IMR-90 (cell line): ENCODE data around the gene ABCA12. TPM values are rescaled to one million over a fixed set of nuclear protein-coding genes. Genes with fewer than 3 reads are reported as not detected.

Source experiments
- ATAC-seq: fragments of 200-7000 bp; cut with Tn5 transposase; 2 replicates; pipeline ENCODE4 v1.9.1; 2020; ENCODE audit warnings: low read depth, mild to moderate bottlenecking, moderate library complexity
- BruUV-seq: library from RNA; stranded (reverse); fragments of 400-500 nt; replicated peaks from 2 replicates; lab custom pipeline; 2021; lab: Mats Ljungman, UMichigan
- CTCF ChIA-PET: fragments of 300-600 bp; formaldehyde crosslinking; extraction: SDS; loops from one replicate; lab custom pipeline; 2021; ENCODE audit warnings: antibody characterized with exemption; lab: Yijun Ruan, JAX
- POLR2A ChIA-PET: fragments of 300-600 bp; sonication (Branson Sonifier 250); formaldehyde crosslinking; loops from one replicate; lab custom pipeline; 2022; ENCODE audit warnings: antibody characterized with exemption; ENCODE audit not compliant: unreplicated experiment; lab: Charles Lee
- DNase-seq: peaks from one replicate; pipeline ENCODE4 v3.0.0; 2013
- H2AFZ ChIP-seq: replicated peaks from 2 replicates; pipeline ENCODE3; 2013; ENCODE audit warnings: low read length, mild to moderate bottlenecking; ENCODE audit not compliant: poor library complexity
- H2AK5ac ChIP-seq: 2 replicates; pipeline ENCODE4 v1.6.1; 2013; ENCODE audit warnings: low read depth, low read length, inconsistent platforms
- H2AK9ac ChIP-seq: replicated peaks from 2 replicates; pipeline ENCODE3; 2013; ENCODE audit warnings: mild to moderate bottlenecking, low read depth, low read length, moderate library complexity; ENCODE audit not compliant: poor library complexity
- H2BK120ac ChIP-seq: 2 replicates; pipeline ENCODE4 v1.6.1; 2013; ENCODE audit warnings: low read depth, low read length, inconsistent platforms
- H2BK15ac ChIP-seq: 3 replicates; pipeline ENCODE4 v1.6.1; 2013; ENCODE audit warnings: low read depth, low read length, inconsistent platforms
- H2BK20ac ChIP-seq: 2 replicates; pipeline ENCODE4 v1.6.1; 2013; ENCODE audit warnings: low read depth, mild to moderate bottlenecking, inconsistent platforms, low read length, moderate library complexity
- H2BK5ac ChIP-seq: 2 replicates; pipeline ENCODE4 v1.6.1; 2013; ENCODE audit warnings: mild to moderate bottlenecking, low read depth, low read length, inconsistent platforms; ENCODE audit not compliant: poor library complexity, severe bottlenecking
- H3K14ac ChIP-seq: replicated peaks from 2 replicates; pipeline ENCODE4 v1.6.1; 2013; ENCODE audit warnings: low read depth, low read length, inconsistent platforms
- H3K18ac ChIP-seq: 2 replicates; pipeline ENCODE4 v1.6.1; 2013; ENCODE audit warnings: low read depth, low read length, control low read depth
- H3K23ac ChIP-seq: 2 replicates; pipeline ENCODE4 v1.6.1; 2013; ENCODE audit warnings: low read depth, low read length, inconsistent platforms
- H3K27ac ChIP-seq: 2 replicates; pipeline ENCODE4 v1.5.1; 2013; ENCODE audit warnings: mild to moderate bottlenecking, control low read depth, low read length; ENCODE audit not compliant: insufficient read depth
- H3K27me3 ChIP-seq: 2 replicates; pipeline ENCODE4 v1.6.1; 2013; ENCODE audit warnings: low read length; ENCODE audit not compliant: control insufficient read depth, insufficient read depth
- H3K36me3 ChIP-seq: 2 replicates; pipeline ENCODE4 v1.6.1; 2013; ENCODE audit warnings: low read length, mixed read lengths; ENCODE audit not compliant: control insufficient read depth, insufficient read depth
- H3K4ac ChIP-seq: 2 replicates; pipeline ENCODE4 v1.6.1; 2013; ENCODE audit warnings: low read depth, low read length, inconsistent platforms
- H3K4me1 ChIP-seq: 2 replicates; pipeline ENCODE4 v1.6.1; 2013; ENCODE audit warnings: low read length, mixed read lengths; ENCODE audit not compliant: control insufficient read depth, insufficient read depth
- H3K4me2 ChIP-seq: 2 replicates; pipeline ENCODE4 v1.6.1; 2013; ENCODE audit warnings: low read depth, mild to moderate bottlenecking, control low read depth, low read length, moderate library complexity
- H3K4me3 ChIP-seq: 2 replicates; pipeline ENCODE4 v1.5.1; 2013; ENCODE audit warnings: low read depth, mild to moderate bottlenecking, control low read depth, low read length, moderate library complexity; ENCODE audit not compliant: insufficient read depth
- H3K56ac ChIP-seq: 2 replicates; pipeline ENCODE4 v1.6.1; 2013; ENCODE audit warnings: low read length, inconsistent platforms; ENCODE audit not compliant: insufficient read depth; ENCODE audit errors: extremely low read depth
- H3K79me1 ChIP-seq, 2 experiments: 2 replicates each; pipeline ENCODE4 v1.6.1; 2013; ENCODE audit warnings: low read length in 2 of 2, inconsistent platforms in 1 of 2, low read depth in 1 of 2
- H3K9ac ChIP-seq: 2 replicates; pipeline ENCODE4 v1.6.1; 2013; ENCODE audit warnings: low read depth, low read length, control low read depth
- H3K9me1 ChIP-seq: 2 replicates; pipeline ENCODE4 v1.6.1; 2013; ENCODE audit warnings: low read length, inconsistent platforms; ENCODE audit not compliant: insufficient read depth
- H3K9me3 ChIP-seq: 2 replicates; pipeline ENCODE4 v1.6.1; 2013; ENCODE audit warnings: low read length; ENCODE audit not compliant: control insufficient read depth, insufficient read depth
- H4K20me1 ChIP-seq: 2 replicates; pipeline ENCODE4 v1.6.1; 2013; ENCODE audit warnings: low read length, inconsistent platforms; ENCODE audit not compliant: insufficient read depth
- H4K5ac ChIP-seq: 2 replicates; pipeline ENCODE4 v1.6.1; 2013; ENCODE audit warnings: mild to moderate bottlenecking, low read depth, low read length, control low read depth
- H4K8ac ChIP-seq, 2 experiments: 2 replicates each; pipeline ENCODE4 v1.6.1; 2013; ENCODE audit warnings: low read depth in 2 of 2, low read length in 2 of 2, control low read depth in 1 of 2, inconsistent platforms in 1 of 2
- H4K91ac ChIP-seq: 2 replicates; pipeline ENCODE4 v1.6.1; 2013; ENCODE audit warnings: low read depth, low read length, inconsistent platforms; ENCODE audit not compliant: insufficient read depth
- CEBPB ChIP-seq: IDR thresholded peaks from 2 replicates; pipeline ENCODE4 v1.6.1; 2012; ENCODE audit warnings: low read depth, low read length, improper control_type of control experiment
- CHD1 ChIP-seq: IDR thresholded peaks from 2 replicates; pipeline ENCODE4 v1.6.1; 2012; ENCODE audit warnings: low read depth, low read length, improper control_type of control experiment
- FOS ChIP-seq: fragments of 150-350 bp; IDR thresholded peaks from 2 replicates; pipeline ENCODE4 v1.6.1; 2016; ENCODE audit warnings: low read depth, low read length
- MAFK ChIP-seq: IDR thresholded peaks from 2 replicates; pipeline ENCODE4 v1.6.1; 2012; ENCODE audit warnings: low read depth, low read length, improper control_type of control experiment
- MXI1 ChIP-seq: IDR thresholded peaks from 2 replicates; pipeline ENCODE4 v1.6.1; 2012; ENCODE audit warnings: low read depth, mild to moderate bottlenecking, low read length, moderate library complexity, borderline replicate concordance
- NFE2L2 ChIP-seq: fragments of 150-350 bp; IDR thresholded peaks from 2 replicates; pipeline ENCODE4 v1.6.1; 2016; ENCODE audit warnings: low read depth, mild to moderate bottlenecking, low read length
- POLR2A ChIP-seq: IDR thresholded peaks from 2 replicates; pipeline ENCODE4 v1.6.1; 2012; ENCODE audit warnings: mild to moderate bottlenecking, low read depth, low read length
- RAD21 ChIP-seq: IDR thresholded peaks from 2 replicates; pipeline ENCODE4 v1.6.1; 2012; ENCODE audit warnings: low read length, improper control_type of control experiment
- RCOR1 ChIP-seq: IDR thresholded peaks from 2 replicates; pipeline ENCODE4 v1.6.1; 2012; ENCODE audit warnings: mild to moderate bottlenecking, low read length, improper control_type of control experiment; ENCODE audit not compliant: insufficient replicate concordance
- RFX5 ChIP-seq: IDR thresholded peaks from 2 replicates; pipeline ENCODE4 v1.8.0; 2012; ENCODE audit warnings: low read depth, mild to moderate bottlenecking, low read length, moderate library complexity
- SMC3 ChIP-seq: fragments of 150-350 bp; IDR thresholded peaks from 2 replicates; pipeline ENCODE4 v1.6.1; 2016; ENCODE audit warnings: low read depth, mild to moderate bottlenecking, antibody characterized with exemption, low read length, moderate library complexity
- WGBS, 2 experiments: methylation state at CpG; one replicate each; pipeline versions ENCODE4 v1.1.5 to v1.1.7; 2013; ENCODE audit warnings: missing lambda C conversion rate in 2 of 2; ENCODE audit not compliant: insufficient read length in 1 of 2; ENCODE audit errors: extremely low coverage in 2 of 2; 5-methylcytosine and 5-hydroxymethylcytosine counted together
- dilution Hi-C: fragments of 300-500 bp; cut with HindIII; formaldehyde crosslinking; loops from one replicate; pipeline ENCODE4 v1.14.3; 2018; ENCODE audit warnings: low sequenced_read_pairs; ENCODE audit not compliant: unreplicated experiment
- in situ Hi-C: fragments of 300-500 bp; cut with MboI; formaldehyde crosslinking; loops from 3 replicates; pipeline ENCODE4 v1.14.3; 2019; ENCODE audit warnings: low sequenced_read_pairs, inconsistent platforms, mixed read lengths
- intact Hi-C: fragments of 100-400 bp; cut with micrococcal nuclease; formaldehyde crosslinking; loops from 2 replicates; pipeline ENCODE4 v1.10.0; 2022
- polyA plus RNA-seq, 3 experiments: library from polyadenylated mRNA; depleted of rRNA; stranded (reverse); fragments of >200 nt; gene quantifications; 2 replicates each; pipeline ENCODE4 v1.2.3, GENCODE V29; 2012; ENCODE audit warnings: low replicate concordance in 1 of 3
- total RNA-seq: library from RNA; depleted of rRNA; stranded (reverse); fragments of >200 nt; gene quantifications from 2 replicates; pipeline ENCODE4 v1.2.3, GENCODE V29; 2012
- TF ChIP-seq, protein P1 (sequence below): fragments of 150-350 bp; IDR thresholded peaks from 2 replicates; pipeline ENCODE4 v1.6.1; 2016; ENCODE audit warnings: low read depth, mild to moderate bottlenecking, low read length, moderate library complexity, borderline replicate concordance
- TF ChIP-seq, protein P2 (sequence below): conservative IDR thresholded peaks from 2 replicates; pipeline ENCODE4 v1.5.1; 2012; ENCODE audit warnings: mild to moderate bottlenecking, low read depth, low read length, improper control_type of control experiment
- TF ChIP-seq, protein P3 (sequence below): fragments of 150-350 bp; IDR thresholded peaks from 2 replicates; pipeline ENCODE4 v1.6.1; 2017; ENCODE audit warnings: mild to moderate bottlenecking, antibody characterized with exemption, low read length, low read depth

Gene ABCA12
- total and polyA plus RNA-seq, 2 of the 4 experiments (the other 2 are of a cell fraction) = under 0.01 TPM; not detected in 1

DNA sequence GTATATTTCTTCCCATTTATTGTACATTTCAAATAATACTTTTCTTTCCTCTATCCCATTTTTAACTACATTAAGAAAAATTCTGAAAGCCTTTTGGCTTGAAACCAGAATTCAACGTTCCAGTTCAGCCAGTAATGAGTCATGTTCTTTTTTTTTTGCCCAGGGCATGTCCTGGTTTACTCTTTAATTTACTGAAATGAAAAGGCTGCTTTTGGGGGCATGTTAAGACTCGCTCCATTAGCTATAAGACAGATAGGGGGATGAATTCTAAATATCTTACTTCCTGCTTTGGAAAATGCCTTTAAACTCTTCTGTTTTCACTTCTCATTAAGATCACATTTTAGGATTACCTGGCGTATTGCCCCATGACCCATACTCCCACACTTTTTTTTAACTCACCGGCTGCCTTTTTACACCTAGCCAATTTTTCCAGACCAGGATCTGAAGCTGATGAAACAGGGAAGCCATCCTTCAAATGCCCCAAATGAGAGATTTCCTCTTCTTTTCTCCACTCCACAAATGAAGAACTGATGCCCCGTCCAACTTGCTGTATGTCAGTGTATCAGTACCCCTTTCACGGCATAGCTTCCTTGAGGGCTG lies 585 bp downstream of the ABCA12 start (continued):
- TF ChIP-seq RCOR1 = no peak
- no peak for TF ChIP-seq RAD21

DNA sequence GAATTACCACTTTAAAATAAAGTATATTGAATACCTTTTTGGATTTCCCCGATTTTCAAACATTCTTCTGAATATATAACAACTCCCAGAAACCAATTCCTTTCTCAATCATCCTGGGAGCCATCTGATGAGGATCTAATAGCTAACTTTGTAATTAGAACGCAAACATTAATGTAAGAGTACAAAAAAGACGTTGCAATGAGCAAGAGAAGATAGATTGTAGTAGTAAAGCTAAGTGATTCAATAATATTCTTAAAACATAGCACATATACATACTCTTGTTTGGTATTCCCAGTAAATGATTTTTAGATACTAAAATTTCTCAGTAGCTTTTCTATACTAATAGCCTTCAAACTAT lies 1.1 kb downstream of the ABCA12 start:
- intact Hi-C loops = no loop called here
- no peak overlapping the region for H3K9ac ChIP-seq
- H3K56ac ChIP-seq = no peak overlapping the region
- no TSS peak for BruUV-seq
- in situ Hi-C loops = no loop called here
- H3K79me1 ChIP-seq = no peaks in the 10 kb centered on the region
- no peak overlapping the region for H4K8ac ChIP-seq
- H3K23ac ChIP-seq = no peak overlapping the region
- CTCF ChIA-PET = interaction anchor here (0.7 kb wide), 1 partner anchor 187 kb away, joined by 3 read pairs; no protein-coding TSS in a partner anchor
- no peak overlapping the region for H2BK120ac ChIP-seq
- no peak overlapping the region for H3K4me2 ChIP-seq
- POLR2A ChIA-PET = interaction anchor here (0.5 kb wide), 1 partner anchor 141 kb away, joined by 4 read pairs; no protein-coding TSS in a partner anchor
- dilution Hi-C loops = no loop called here
- H3K14ac ChIP-seq = no peak overlapping the region
- peaks cover 3% of the 10 kb centered on the region; the same call in 1 of the 2 replicates for H3K4me1 ChIP-seq
- no peak overlapping the region for H3K4me3 ChIP-seq
- H4K20me1 ChIP-seq = no peaks in the 10 kb centered on the region
- H3K9me1 ChIP-seq = no peaks in the 10 kb centered on the region
- H2AK5ac ChIP-seq = no peak overlapping the region
- no peak overlapping the region for H4K91ac ChIP-seq
- no peak overlapping the region for H3K27ac ChIP-seq
- H2BK20ac ChIP-seq = no peak overlapping the region
- no peaks in the 10 kb centered on the region for H3K36me3 ChIP-seq
- H2AK9ac ChIP-seq = no peak overlapping the region
- H3K9me3 ChIP-seq = no peaks in the 10 kb centered on the region
- ATAC-seq (peak; percentile 14; the same call in 1 of the 2 replicates), DNase-seq (no peak)
- WGBS, 2 experiments = no CpG with 5 or more reads among the region's 3 CpGs
- no peak overlapping the region for H2BK15ac ChIP-seq
- no peak overlapping the region for H4K5ac ChIP-seq
- H3K18ac ChIP-seq = no peak overlapping the region
- H2AFZ ChIP-seq = no peak overlapping the region
- no peaks in the 10 kb centered on the region; the same call in 1 of the 2 replicates for H3K27me3 ChIP-seq
- no peak overlapping the region for H3K4ac ChIP-seq
- H2BK5ac ChIP-seq = no peak overlapping the region
- no peak for TF ChIP-seq CHD1
- TF ChIP-seq, protein P1, sequence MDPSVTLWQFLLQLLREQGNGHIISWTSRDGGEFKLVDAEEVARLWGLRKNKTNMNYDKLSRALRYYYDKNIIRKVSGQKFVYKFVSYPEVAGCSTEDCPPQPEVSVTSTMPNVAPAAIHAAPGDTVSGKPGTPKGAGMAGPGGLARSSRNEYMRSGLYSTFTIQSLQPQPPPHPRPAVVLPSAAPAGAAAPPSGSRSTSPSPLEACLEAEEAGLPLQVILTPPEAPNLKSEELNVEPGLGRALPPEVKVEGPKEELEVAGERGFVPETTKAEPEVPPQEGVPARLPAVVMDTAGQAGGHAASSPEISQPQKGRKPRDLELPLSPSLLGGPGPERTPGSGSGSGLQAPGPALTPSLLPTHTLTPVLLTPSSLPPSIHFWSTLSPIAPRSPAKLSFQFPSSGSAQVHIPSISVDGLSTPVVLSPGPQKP = no peak
- TF ChIP-seq, protein P2, sequence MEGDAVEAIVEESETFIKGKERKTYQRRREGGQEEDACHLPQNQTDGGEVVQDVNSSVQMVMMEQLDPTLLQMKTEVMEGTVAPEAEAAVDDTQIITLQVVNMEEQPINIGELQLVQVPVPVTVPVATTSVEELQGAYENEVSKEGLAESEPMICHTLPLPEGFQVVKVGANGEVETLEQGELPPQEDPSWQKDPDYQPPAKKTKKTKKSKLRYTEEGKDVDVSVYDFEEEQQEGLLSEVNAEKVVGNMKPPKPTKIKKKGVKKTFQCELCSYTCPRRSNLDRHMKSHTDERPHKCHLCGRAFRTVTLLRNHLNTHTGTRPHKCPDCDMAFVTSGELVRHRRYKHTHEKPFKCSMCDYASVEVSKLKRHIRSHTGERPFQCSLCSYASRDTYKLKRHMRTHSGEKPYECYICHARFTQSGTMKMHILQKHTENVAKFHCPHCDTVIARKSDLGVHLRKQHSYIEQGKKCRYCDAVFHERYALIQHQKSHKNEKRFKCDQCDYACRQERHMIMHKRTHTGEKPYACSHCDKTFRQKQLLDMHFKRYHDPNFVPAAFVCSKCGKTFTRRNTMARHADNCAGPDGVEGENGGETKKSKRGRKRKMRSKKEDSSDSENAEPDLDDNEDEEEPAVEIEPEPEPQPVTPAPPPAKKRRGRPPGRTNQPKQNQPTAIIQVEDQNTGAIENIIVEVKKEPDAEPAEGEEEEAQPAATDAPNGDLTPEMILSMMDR = no peak
- no peak for TF ChIP-seq NFE2L2
- TF ChIP-seq RAD21 = no peak
- TF ChIP-seq, protein P3, sequence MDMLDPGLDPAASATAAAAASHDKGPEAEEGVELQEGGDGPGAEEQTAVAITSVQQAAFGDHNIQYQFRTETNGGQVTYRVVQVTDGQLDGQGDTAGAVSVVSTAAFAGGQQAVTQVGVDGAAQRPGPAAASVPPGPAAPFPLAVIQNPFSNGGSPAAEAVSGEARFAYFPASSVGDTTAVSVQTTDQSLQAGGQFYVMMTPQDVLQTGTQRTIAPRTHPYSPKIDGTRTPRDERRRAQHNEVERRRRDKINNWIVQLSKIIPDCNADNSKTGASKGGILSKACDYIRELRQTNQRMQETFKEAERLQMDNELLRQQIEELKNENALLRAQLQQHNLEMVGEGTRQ = no peak
- TF ChIP-seq RCOR1 = no peak
- no peak for TF ChIP-seq MAFK
- no peak for TF ChIP-seq FOS
- no peak for TF ChIP-seq CEBPB
- no peak for TF ChIP-seq RFX5
- no peak for TF ChIP-seq SMC3
- TF ChIP-seq MXI1 = no peak
- TF ChIP-seq POLR2A = no peak
